Cardiac muscle cell (in vitro differentiated cells and primary cell): Measurements from ENCODE around the gene ACOXL. TPM values are rescaled to one million over a fixed set of nuclear protein-coding genes. Genes with fewer than 3 reads are reported as not detected.

Source experiments
- DNase-seq, 2 donors: peaks; one replicate each; pipeline versions ENCODE4 v3.0.0 to v3.0.0-alpha.2; 2010 to 2017; ENCODE audit warnings: low read depth in 1 of 2, low spot score in 1 of 2
- H3K27ac ChIP-seq: fragments of 200-600 bp; sonication (generic); 2 replicates; pipeline ENCODE4 v1.5.1; 2016
- H3K27me3 ChIP-seq: fragments of 200-600 bp; sonication (generic); 2 replicates; pipeline ENCODE4 v1.6.0; 2016; ENCODE audit warnings: control low read depth
- H3K36me3 ChIP-seq: fragments of 200-600 bp; sonication (generic); 2 replicates; pipeline ENCODE4 v1.5.1; 2016; ENCODE audit warnings: control low read depth
- H3K4me1 ChIP-seq: fragments of 200-600 bp; sonication (generic); 2 replicates; pipeline ENCODE4 v1.8.1; 2017; ENCODE audit warnings: low read depth, mild to moderate bottlenecking, mixed run types
- H3K4me3 ChIP-seq: fragments of 200-600 bp; sonication (generic); 2 replicates; pipeline ENCODE4 v1.5.1; 2016; ENCODE audit warnings: mild to moderate bottlenecking
- H3K9me3 ChIP-seq: fragments of 200-600 bp; sonication (generic); 2 replicates; pipeline ENCODE4 v1.5.1; 2017; ENCODE audit warnings: low read depth, mild to moderate bottlenecking, control low read depth
- CTCF ChIP-seq: IDR thresholded peaks from 2 replicates; pipeline ENCODE4 v1.5.1; 2012; ENCODE audit warnings: low read depth, mild to moderate bottlenecking, low read length
- polyA plus RNA-seq: library from polyadenylated mRNA; unstranded; fragments of >200 nt; fragmentation: Nextera tagmentation; extraction: Ambion mirVana; gene quantifications from 2 replicates; pipeline ENCODE4 v1.2.1, GENCODE V29; 2016
- total RNA-seq: library from RNA; depleted of rRNA; stranded (reverse); fragments of >200 nt; gene quantifications from 2 replicates; pipeline ENCODE4 v1.2.3, GENCODE V29; 2016

ACOXL gene
- total and polyA plus RNA-seq, 2 experiments from 2014 or later: 0.89 to 2.4 TPM

- H3K4me1 ChIP-seq: peaks cover 2% of the 10 kb centered on the region
- H3K9me3 ChIP-seq: no peaks in the 10 kb centered on the region
- DNase-seq: no peak
- H3K27me3 ChIP-seq: no peaks in the 10 kb centered on the region
- no peak for TF ChIP-seq CTCF
- no peaks in the 10 kb centered on the region for H3K36me3 ChIP-seq
- no peak overlapping the region for H3K27ac ChIP-seq
- no peak overlapping the region for H3K4me3 ChIP-seq
These were observed 171.9 kb downstream of the ACOXL start for GRCh38 chr2:110904116-110904778.

- peaks cover 5% of the 10 kb centered on the region for H3K4me1 ChIP-seq
- no peaks in the 10 kb centered on the region for H3K9me3 ChIP-seq
- no peak for TF ChIP-seq CTCF
- H3K36me3 ChIP-seq: no peaks in the 10 kb centered on the region
- H3K4me3 ChIP-seq: no peak overlapping the region
- H3K27ac ChIP-seq: no peak overlapping the region
- DNase-seq: no peak
- H3K27me3 ChIP-seq: no peaks in the 10 kb centered on the region
These were observed 172.4 kb downstream of the ACOXL start for GRCh38 chr2:110904779-110905148.

- DNase-seq: no peak
- H3K36me3 ChIP-seq: no peaks in the 10 kb centered on the region
- no peak overlapping the region for H3K4me3 ChIP-seq
- no peaks in the 10 kb centered on the region for H3K27me3 ChIP-seq
- H3K4me1 ChIP-seq: peaks cover 5% of the 10 kb centered on the region
- TF ChIP-seq CTCF: no peak
- H3K9me3 ChIP-seq: no peaks in the 10 kb centered on the region
- H3K27ac ChIP-seq: no peak overlapping the region
These were observed 172.8 kb downstream of the ACOXL start for GRCh38 chr2:110905217-110905616.

- TF ChIP-seq CTCF: no peak
- H3K36me3 ChIP-seq: no peaks in the 10 kb centered on the region
- H3K4me1 ChIP-seq: peaks cover 5% of the 10 kb centered on the region
- no peak overlapping the region for H3K27ac ChIP-seq
- H3K9me3 ChIP-seq: no peaks in the 10 kb centered on the region
- DNase-seq: no peak
- no peak overlapping the region for H3K4me3 ChIP-seq
- no peaks in the 10 kb centered on the region for H3K27me3 ChIP-seq
These were observed 174.4 kb downstream of the ACOXL start for GRCh38 chr2:110906613-110907298.

GRCh38 chr2:110909501-110909900 is 177.1 kb downstream of the ACOXL start:
- H3K27me3 ChIP-seq: no peaks in the 10 kb centered on the region
- H3K9me3 ChIP-seq: no peaks in the 10 kb centered on the region
- H3K27ac ChIP-seq: no peak overlapping the region
- no peaks in the 10 kb centered on the region for H3K36me3 ChIP-seq
- DNase-seq: no peak
- no peak overlapping the region for H3K4me3 ChIP-seq
- no peak for TF ChIP-seq CTCF
- peaks cover 5% of the 10 kb centered on the region for H3K4me1 ChIP-seq
